H1 (cell line): ENCODE data around the gene ZBTB37. TPM values are rescaled to one million over a fixed set of nuclear protein-coding genes. Genes with fewer than 3 reads are reported as not detected.

Experiments
- CTCF ChIA-PET: fragments of 300-600 bp; sonication (Branson Sonifier 250); formaldehyde crosslinking; loops from one replicate; lab custom pipeline; 2021; ENCODE audit not compliant: partially characterized antibody; lab: Charles Lee
- POLR2A ChIA-PET: fragments of 300-600 bp; sonication (Branson Sonifier 250); formaldehyde crosslinking; loops from one replicate; lab custom pipeline; 2021; ENCODE audit warnings: inconsistent platforms; ENCODE audit not compliant: partially characterized antibody; lab: Charles Lee
- DNase-seq, 2 experiments: peaks; one replicate each; pipeline versions ENCODE4 v3.0.0 to v3.0.0-alpha.2; 2010 to 2022; ENCODE audit warnings: low spot score in 2 of 2, low read depth in 1 of 2, mixed read lengths in 1 of 2
- FAIRE-seq: peaks from 2 replicates; lab custom pipeline; 2011; peaks lifted over from hg19 to GRCh38; lab: Jason Lieb, UNC
- H2AFZ ChIP-seq: 2 replicates; pipeline ENCODE4 v1.8.1; 2012; ENCODE audit warnings: low read length, inconsistent platforms
- H2AK5ac ChIP-seq: 2 replicates; pipeline ENCODE4 v1.6.1; 2013; ENCODE audit warnings: low read depth, low read length
- H2BK120ac ChIP-seq: replicated peaks from 2 replicates; pipeline ENCODE3; 2013; ENCODE audit warnings: low read depth, low read length, inconsistent platforms
- H2BK12ac ChIP-seq: 2 replicates; pipeline ENCODE4 v1.6.1; 2013; ENCODE audit warnings: low read depth, low read length
- H2BK15ac ChIP-seq: 2 replicates; pipeline ENCODE4 v1.6.1; 2013; ENCODE audit warnings: low read length
- H2BK20ac ChIP-seq: 2 replicates; pipeline ENCODE4 v1.6.1; 2013; ENCODE audit warnings: low read length
- H2BK5ac ChIP-seq: 2 replicates; pipeline ENCODE4 v1.6.1; 2013; ENCODE audit warnings: low read depth, low read length
- H3K14ac ChIP-seq: 2 replicates; pipeline ENCODE4 v1.6.1; 2013; ENCODE audit warnings: inconsistent platforms; ENCODE audit not compliant: insufficient read length
- H3K18ac ChIP-seq: 2 replicates; pipeline ENCODE4 v1.6.1; 2013; ENCODE audit warnings: low read length; ENCODE audit errors: extremely low read depth
- H3K23ac ChIP-seq: 2 replicates; pipeline ENCODE4 v1.6.1; 2013; ENCODE audit warnings: inconsistent platforms; ENCODE audit not compliant: insufficient read length
- H3K23me2 ChIP-seq: 2 replicates; pipeline ENCODE4 v1.6.1; 2013; ENCODE audit warnings: low read depth, low read length
- H3K27ac ChIP-seq: 2 replicates; pipeline ENCODE4 v1.6.1; 2011; ENCODE audit warnings: low read depth, low read length, inconsistent platforms
- H3K27me3 ChIP-seq, 4 experiments: replicated peaks in 1 of 4; 1 replicate in 1 of 4; 2 replicates in 3 of 4; pipeline versions ENCODE4 v1.6.1 to v1.8.1; 2011 to 2013; ENCODE audit warnings: low read length in 3 of 4, mild to moderate bottlenecking in 3 of 4, inconsistent platforms in 2 of 4, mixed read lengths in 2 of 4, moderate library complexity in 1 of 4; ENCODE audit not compliant: control insufficient read depth in 3 of 4, insufficient read depth in 3 of 4; ENCODE audit errors: extremely low read depth in 1 of 4
- H3K36me3 ChIP-seq, 4 experiments: 2 replicates each; pipeline versions ENCODE4 v1.6.1 to v1.8.1; 2011 to 2013; ENCODE audit warnings: mild to moderate bottlenecking in 4 of 4, low read length in 3 of 4, moderate library complexity in 2 of 4, control low read depth in 1 of 4, inconsistent platforms in 1 of 4; ENCODE audit not compliant: insufficient read depth in 4 of 4, control insufficient read depth in 2 of 4
- H3K4ac ChIP-seq: replicated peaks from 2 replicates; pipeline ENCODE3; 2013; ENCODE audit warnings: low read length, low read depth, mixed read lengths, inconsistent platforms; ENCODE audit not compliant: insufficient read length
- H3K4me1 ChIP-seq, 4 experiments: replicated peaks in 1 of 4; 1 replicate in 1 of 4; 2 replicates in 3 of 4; pipeline versions ENCODE4 v1.6.1 to v1.8.1; 2011 to 2013; ENCODE audit warnings: low read length in 3 of 4, inconsistent platforms in 2 of 4, mixed read lengths in 1 of 4; ENCODE audit not compliant: insufficient read depth in 4 of 4, control insufficient read depth in 3 of 4
- H3K4me2 ChIP-seq, 2 experiments: 2 replicates each; pipeline versions ENCODE4 v1.6.1 to v1.8.1; 2011 to 2013; ENCODE audit warnings: low read depth in 2 of 2, low read length in 2 of 2, control low read depth in 1 of 2, inconsistent platforms in 1 of 2, mild to moderate bottlenecking in 1 of 2; ENCODE audit not compliant: insufficient read depth in 1 of 2
- H3K4me3 ChIP-seq, 4 experiments: fragments of 200-600, 300-600 bp in 1 of 4; sonication (generic), shearing (Covaris generic), sonication (Bioruptor Twin) in 1 of 4; 2 replicates each; pipeline versions ENCODE4 v1.5.1 to v1.8.1; 2011 to 2016; ENCODE audit warnings: low read length in 4 of 4, low read depth in 3 of 4, control low read depth in 2 of 4, inconsistent platforms in 2 of 4, mild to moderate bottlenecking in 2 of 4, mixed read lengths in 1 of 4, moderate library complexity in 1 of 4; ENCODE audit not compliant: insufficient read depth in 2 of 4; ENCODE audit errors: extremely low read depth in 1 of 4
- H3K56ac ChIP-seq: replicated peaks from 2 replicates; pipeline ENCODE3; 2013; ENCODE audit warnings: low read depth, mild to moderate bottlenecking, mixed read lengths, low read length, inconsistent platforms; ENCODE audit not compliant: insufficient read length
- H3K79me1 ChIP-seq: 2 replicates; pipeline ENCODE4 v1.6.1; 2013; ENCODE audit warnings: low read depth, low read length, control low read depth
- H3K79me2 ChIP-seq, 2 experiments: 2 replicates each; pipeline versions ENCODE4 v1.6.1 to v1.8.1; 2012 to 2013; ENCODE audit warnings: low read length in 2 of 2, mild to moderate bottlenecking in 2 of 2, inconsistent platforms in 1 of 2; ENCODE audit not compliant: insufficient read depth in 2 of 2, control insufficient read depth in 1 of 2
- H3K9ac ChIP-seq, 4 experiments: replicated peaks in 1 of 4; 1 replicate in 1 of 4; 2 replicates in 3 of 4; pipeline versions ENCODE4 v1.6.1 to v1.8.1; 2011 to 2013; ENCODE audit warnings: low read depth in 3 of 4, low read length in 3 of 4, control low read depth in 2 of 4, mild to moderate bottlenecking in 2 of 4, moderate library complexity in 2 of 4, inconsistent platforms in 1 of 4; ENCODE audit errors: extremely low read depth in 1 of 4
- H3K9me3 ChIP-seq, 2 experiments: 2 replicates each; pipeline versions ENCODE4 v1.6.1 to v1.8.1; 2012 to 2013; ENCODE audit warnings: mild to moderate bottlenecking in 2 of 2, moderate library complexity in 2 of 2, control low read depth in 1 of 2, inconsistent platforms in 1 of 2, low read depth in 1 of 2, low read length in 1 of 2, mixed read lengths in 1 of 2; ENCODE audit not compliant: insufficient read depth in 2 of 2
- H4K20me1 ChIP-seq, 2 experiments: replicated peaks in 1 of 2; 2 replicates each; pipeline versions ENCODE3 to v1.8.1; 2011 to 2013; ENCODE audit warnings: inconsistent platforms in 2 of 2, low read length in 2 of 2, mild to moderate bottlenecking in 1 of 2; ENCODE audit not compliant: insufficient read depth in 2 of 2, control insufficient read depth in 1 of 2
- H4K5ac ChIP-seq: 2 replicates; pipeline ENCODE4 v1.6.1; 2013; ENCODE audit warnings: low read length, low read depth, mixed read lengths, inconsistent platforms; ENCODE audit not compliant: insufficient read length
- H4K8ac ChIP-seq: 2 replicates; pipeline ENCODE4 v1.8.0; 2013; ENCODE audit warnings: mild to moderate bottlenecking, moderate library complexity, low read length, inconsistent platforms; ENCODE audit not compliant: insufficient read depth; ENCODE audit errors: extremely low read depth
- H4K91ac ChIP-seq: replicated peaks from 2 replicates; pipeline ENCODE3; 2013; ENCODE audit warnings: low read length, mixed read lengths, inconsistent platforms; ENCODE audit not compliant: insufficient read length
- BCL11A ChIP-seq, 2 experiments: IDR thresholded peaks; one replicate each; pipeline ENCODE4 v1.6.1; 2011; ENCODE audit warnings: low read depth in 2 of 2, low read length in 2 of 2, mild to moderate bottlenecking in 2 of 2
- BRCA1 ChIP-seq: IDR thresholded peaks from 2 replicates; pipeline ENCODE4 v1.6.1; 2012; ENCODE audit warnings: low read depth, low read length, improper control_type of control experiment
- CEBPB ChIP-seq: IDR thresholded peaks from 2 replicates; pipeline ENCODE4 v1.6.1; 2012; ENCODE audit warnings: low read depth, low read length
- CHD2 ChIP-seq: IDR thresholded peaks from 2 replicates; pipeline ENCODE4 v1.6.1; 2012; ENCODE audit warnings: low read length, improper control_type of control experiment
- E2F6 ChIP-seq: IDR thresholded peaks from 2 replicates; pipeline ENCODE4 v1.6.1; 2012; ENCODE audit warnings: inconsistent platforms
- EGR1 ChIP-seq: IDR thresholded peaks from 2 replicates; pipeline ENCODE4 v1.6.1; 2011; ENCODE audit warnings: low read depth, low read length, borderline replicate concordance
- FOSL1 ChIP-seq: IDR thresholded peaks from 2 replicates; pipeline ENCODE4 v1.6.1; 2011; ENCODE audit warnings: mild to moderate bottlenecking, low read depth, low read length, moderate library complexity; ENCODE audit not compliant: insufficient read depth
- KDM1A ChIP-seq: fragments of 200-600, 300-600 bp; sonication (generic); IDR thresholded peaks from 2 replicates; pipeline ENCODE4 v1.7.1; 2016; ENCODE audit warnings: mild to moderate bottlenecking, low read length, borderline replicate concordance
- NRF1 ChIP-seq: IDR thresholded peaks from 2 replicates; pipeline ENCODE4 v1.6.1; 2011; ENCODE audit warnings: mild to moderate bottlenecking, low read depth, low read length, improper control_type of control experiment
- ZNF274 ChIP-seq: IDR thresholded peaks from 2 replicates; pipeline ENCODE4 v1.7.0; 2012; ENCODE audit warnings: low read length, borderline replicate concordance; ENCODE audit errors: extremely low read depth
- WGBS, 2 experiments: shearing (Covaris generic) in 1 of 2; methylation state at CpG; one replicate each; pipeline versions ENCODE4 v1.1.6 to v1.1.7; 2013 to 2015; ENCODE audit warnings: low lambda C conversion rate in 2 of 2, mixed read lengths in 2 of 2, inconsistent platforms in 1 of 2, low coverage in 1 of 2, missing lambda C conversion rate in 1 of 2; ENCODE audit not compliant: insufficient replicate concordance in 2 of 2, insufficient coverage in 1 of 2, insufficient read length in 1 of 2; ENCODE audit errors: extremely low coverage in 1 of 2, missing lambda C conversion rate in 1 of 2; 5-methylcytosine and 5-hydroxymethylcytosine counted together
- polyA plus RNA-seq, 7 experiments: library from polyadenylated mRNA; depleted of rRNA in 3 of 7; stranded (reverse) in 5 of 7; unstranded in 2 of 7; fragments of >200 nt in 5 of 7; fragments of 200-250 nt in 2 of 7; gene quantifications; 1 replicate in 5 of 7; 2 replicates in 1 of 7; 4 replicates in 1 of 7; pipeline versions ENCODE4 v1.2.1 to v1.2.3, GENCODE V29; 2011 to 2013; ENCODE audit warnings: missing spikeins in 2 of 7, mixed read lengths in 2 of 7
- total RNA-seq: library from RNA; stranded (reverse); fragmentation: NEBNext Ultra II Directional; extraction: Animal tissue kit (Norgen Biotek cat#: 25700); gene quantifications from 2 replicates; pipeline ENCODE4 v1.2.1, GENCODE V29; 2021

Gene ZBTB37
- total and polyA plus RNA-seq, 2 of the 8 experiments (the other 6 are each of a cell fraction or from before 2014, with no cell fraction given), result 1.7 to 12.5 TPM

GRCh38 chr1:173876732-173877131 lies 8.6 kb downstream of the ZBTB37 start:
- H3K36me3 ChIP-seq, result peaks cover 0 to 19% (median 4%) of the 10 kb centered on the region in 4 experiments; a peak in 3 of 8 replicates
- no peaks in the 10 kb centered on the region for H3K23me2 ChIP-seq
- H3K4me2 ChIP-seq, result no peak overlapping the region
- H3K79me1 ChIP-seq, result no peaks in the 10 kb centered on the region
- no peak overlapping the region for H3K9ac ChIP-seq
- POLR2A ChIA-PET, result interaction anchor here (1.4 to 8.1 kb wide), 3 partner anchors 9 to 52 kb away, joined by 3 to 59 read pairs (median 30); partner anchors contain the start of genes CENPL, DARS2, GAS5 and ZBTB37
- no peak overlapping the region for H3K27ac ChIP-seq
- 93% methylated on average over 5 of the region's 5 CpGs; no CpG with 5 or more reads in 1 of the 2 experiments for WGBS, 2 experiments
- TF ChIP-seq CEBPB (no peak), BRCA1 (no peak), CHD2 (no peak), E2F6 (no peak), EGR1 (no peak), NRF1 (no peak), ZNF274 (no peak), BCL11A (IDR thresholded peaks at IDR 0.05; ENCODE audit: low read depth in 2 of 2, low read length in 2 of 2) (no peak), FOSL1 (no peak), KDM1A (no peak)
- no peak overlapping the region for H2AFZ ChIP-seq
- no peak overlapping the region for H2AK5ac ChIP-seq
- no peak for DNase-seq
- H4K5ac ChIP-seq, result no peak overlapping the region
- no peak overlapping the region for H3K18ac ChIP-seq
- H3K9me3 ChIP-seq, result no peaks in the 10 kb centered on the region
- no peak for FAIRE-seq
- CTCF ChIA-PET, result no interaction called here
- H2BK120ac ChIP-seq, result no peak overlapping the region
- 0 out of 4 replicates have a peak, but pooled peaks cover 0 to under 1% of the 10 kb centered on the region in 2 experiments for H3K79me2 ChIP-seq
- no peak overlapping the region for H2BK5ac ChIP-seq
- H2BK20ac ChIP-seq, result no peak overlapping the region
- no peak overlapping the region for H3K4ac ChIP-seq
- no peak overlapping the region for H4K8ac ChIP-seq
- no peaks in the 10 kb centered on the region for H3K27me3 ChIP-seq
- H4K91ac ChIP-seq, result no peak overlapping the region
- no peak overlapping the region for H3K56ac ChIP-seq
- no peaks in the 10 kb centered on the region for H4K20me1 ChIP-seq
- no peak overlapping the region for H2BK12ac ChIP-seq
- H3K4me3 ChIP-seq, result no peak overlapping the region
- H3K14ac ChIP-seq, result no peak overlapping the region
- no peaks in the 10 kb centered on the region for H3K4me1 ChIP-seq
- no peak overlapping the region for H2BK15ac ChIP-seq
- no peak overlapping the region for H3K23ac ChIP-seq
